Amniotic epithelial cell (primary cell): ENCODE results near the gene CCDC148.
A peak's percentile ranks its signal among the peaks of the same experiment; 100 is the strongest.
"Not testable (repeated sequence)": the region's sequence is repeated elsewhere in the genome, so short reads cannot be mapped to it uniquely, and the experiment has no call there.

Source experiments
- DNase-seq: peaks from one replicate; pipeline ENCODE4 v3.0.0-alpha.2; 2010; ENCODE audit warnings: low read depth

Gene CCDC148

DNA sequence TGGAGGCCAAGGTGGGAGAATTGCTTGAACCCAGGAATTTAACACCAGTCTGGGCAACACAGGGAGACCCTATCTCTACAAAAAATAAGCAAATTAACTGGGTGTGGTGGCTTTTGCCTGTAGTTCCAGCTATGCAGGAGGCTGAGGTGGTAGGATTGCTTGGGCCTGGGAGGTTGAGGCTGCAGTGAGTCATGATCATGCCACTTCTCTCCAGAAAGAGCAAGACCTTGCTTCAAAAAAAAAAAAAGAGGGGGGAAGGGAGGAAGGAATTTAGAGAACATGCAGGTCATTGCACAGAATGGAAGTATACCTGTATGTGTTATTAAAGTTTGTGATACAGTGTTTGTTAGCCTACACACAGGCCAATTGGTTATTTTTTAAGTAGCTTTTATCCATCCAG is 26.0 kb upstream of the CCDC148 start:
- DNase-seq = peak; percentile 47

DNA sequence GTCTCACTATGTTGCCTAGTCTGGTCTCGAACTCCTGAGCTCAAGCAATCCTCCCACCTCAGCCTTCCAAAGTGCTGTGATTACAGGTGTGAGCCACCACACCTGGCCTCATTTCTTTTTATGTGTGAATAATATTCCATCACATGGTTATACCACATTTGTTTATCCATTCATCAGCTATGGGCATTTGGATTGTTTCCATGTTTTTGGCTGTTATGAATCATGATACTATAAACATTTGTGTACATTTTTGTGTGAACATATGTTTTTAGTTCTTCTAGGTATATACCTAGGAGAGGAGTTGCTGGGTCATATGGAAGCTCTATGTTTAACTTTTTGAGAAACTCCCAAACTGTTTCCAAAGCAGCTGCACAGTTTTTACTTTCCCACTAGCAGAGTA is 24.6 kb upstream of the CCDC148 start:
- DNase-seq = no peak

DNA sequence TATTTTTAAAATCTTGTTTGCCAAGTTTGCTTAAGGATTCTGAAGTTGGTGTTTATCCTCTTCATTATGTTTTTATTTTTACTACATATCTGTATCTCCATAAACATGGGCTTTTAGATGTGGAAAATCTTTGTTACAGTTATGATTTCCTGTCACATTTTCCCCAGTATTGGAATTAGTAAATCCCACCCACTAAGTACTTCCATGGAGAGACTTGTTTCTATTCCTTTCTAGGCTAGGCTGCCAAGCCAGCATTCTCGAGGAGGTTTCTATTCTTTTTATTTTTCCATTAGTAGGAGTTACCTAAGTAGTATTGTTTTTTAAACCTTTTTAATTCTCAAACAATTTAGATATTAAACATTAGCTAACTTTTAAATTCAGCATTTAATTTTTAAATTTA is 22.3 kb upstream of the CCDC148 start:
- no peak for DNase-seq

DNA sequence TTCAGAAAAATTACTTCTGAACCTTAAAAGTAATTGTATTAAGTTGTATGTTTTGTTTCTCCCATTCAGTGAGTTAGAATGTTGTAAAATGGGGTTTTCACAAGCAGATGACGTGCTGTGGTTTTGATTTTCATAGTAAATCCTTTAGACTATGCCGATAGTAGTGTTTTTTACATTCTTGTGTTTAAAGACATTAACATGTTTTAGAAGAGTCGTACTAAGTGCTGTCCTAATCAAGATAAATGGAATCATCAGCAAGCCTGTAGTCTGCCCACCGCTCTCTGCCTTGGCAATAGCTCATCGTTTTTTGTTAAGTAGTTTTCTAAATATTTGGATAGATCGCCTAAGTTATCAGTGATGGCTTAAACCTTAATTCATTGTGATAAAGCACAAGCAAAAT is 21.7 kb upstream of the CCDC148 start:
- no peak for DNase-seq

DNA sequence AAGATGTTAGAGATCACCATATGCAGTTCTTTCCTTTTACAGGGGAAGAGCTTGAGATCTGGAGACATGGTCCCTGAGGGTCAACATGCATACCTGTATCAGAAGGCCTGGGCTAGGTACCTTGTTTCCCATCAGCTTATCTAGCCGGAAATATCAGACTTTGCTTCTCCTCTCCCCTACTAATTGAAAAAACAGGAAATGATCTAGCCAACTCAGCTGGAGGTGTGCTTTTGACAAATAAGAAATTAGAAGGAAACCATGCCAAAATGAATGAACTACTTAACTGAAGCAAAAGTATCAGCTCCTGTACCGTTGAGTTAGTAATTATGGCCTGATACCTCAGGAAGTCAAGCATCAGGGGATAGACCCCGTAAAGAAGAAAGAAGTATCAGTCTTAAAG is 20.6 kb upstream of the CCDC148 start:
- no peak for DNase-seq

DNA sequence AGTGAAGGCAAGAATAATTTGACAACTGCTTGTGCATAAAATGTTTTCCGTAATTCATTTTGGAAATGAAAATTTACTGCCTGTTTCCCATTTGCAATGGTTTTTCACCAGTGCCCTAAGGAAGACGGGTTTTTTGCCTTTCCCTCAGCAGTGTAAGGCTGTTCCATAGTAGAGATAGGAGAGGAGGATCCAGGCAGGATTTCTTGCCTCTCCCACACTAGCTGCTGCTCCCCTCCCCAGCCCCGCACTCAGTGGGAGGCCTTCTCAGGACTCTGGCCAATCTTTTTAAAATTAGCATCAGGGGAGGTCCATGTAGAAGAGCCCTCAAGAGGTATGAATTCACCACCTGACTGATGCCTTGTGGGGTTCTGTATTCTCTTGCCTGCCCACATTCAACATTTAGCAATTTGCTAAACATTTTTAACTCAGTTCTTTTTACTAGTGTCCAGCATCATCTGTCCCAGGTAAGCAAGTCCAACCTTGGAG is 18.0 kb upstream of the CCDC148 start:
- DNase-seq = not testable (repeated sequence)

DNA sequence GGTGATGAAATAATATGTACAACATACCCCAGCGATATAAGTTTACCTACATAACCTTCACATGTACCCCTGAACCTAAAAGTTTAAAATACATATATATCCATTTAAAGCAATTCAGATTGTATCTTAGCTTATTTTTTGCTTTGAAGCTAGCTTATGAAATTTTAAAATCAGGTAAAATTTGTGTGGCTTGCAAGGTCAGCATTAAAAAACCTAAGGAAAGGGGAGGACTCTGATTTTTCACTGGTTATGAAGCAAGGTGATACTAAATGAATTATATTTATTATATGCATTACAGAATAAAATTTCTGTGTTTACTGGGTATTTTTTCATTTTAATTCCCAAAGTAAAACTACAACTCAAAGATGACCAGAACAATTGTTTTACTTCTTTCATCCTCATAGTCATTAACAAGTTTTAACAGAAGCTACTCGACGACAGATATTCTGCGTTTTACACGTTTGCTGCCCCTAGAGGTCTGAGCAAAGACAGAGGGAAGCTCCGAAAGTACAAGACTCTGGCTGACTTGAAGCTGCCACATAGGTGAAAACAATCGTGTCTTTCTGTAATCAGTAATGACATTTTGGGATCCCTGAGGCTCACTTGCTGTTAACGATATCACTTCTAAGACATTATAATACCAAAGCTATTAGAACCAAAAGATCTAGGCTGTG is 17.3 kb upstream of the CCDC148 start:
- no peak for DNase-seq

DNA sequence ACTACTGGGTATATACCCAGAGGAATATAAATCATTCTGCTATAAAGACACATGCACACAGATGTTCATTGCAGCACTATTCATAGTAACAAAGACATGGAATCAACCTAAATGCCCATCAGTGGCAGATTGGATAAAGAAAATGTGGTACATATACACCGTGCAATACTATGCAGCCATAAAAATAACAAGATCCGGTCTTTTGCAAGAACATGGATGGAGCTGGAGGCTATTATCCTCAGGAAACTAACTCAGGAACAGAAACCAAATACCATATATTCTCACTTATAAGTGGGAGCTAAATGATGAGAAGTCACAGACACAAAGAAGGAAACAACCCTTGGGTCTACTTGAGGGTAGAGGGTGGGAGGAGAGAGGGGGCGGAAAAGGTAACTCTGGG is 16.7 kb upstream of the CCDC148 start:
- not testable (repeated sequence) for DNase-seq

DNA sequence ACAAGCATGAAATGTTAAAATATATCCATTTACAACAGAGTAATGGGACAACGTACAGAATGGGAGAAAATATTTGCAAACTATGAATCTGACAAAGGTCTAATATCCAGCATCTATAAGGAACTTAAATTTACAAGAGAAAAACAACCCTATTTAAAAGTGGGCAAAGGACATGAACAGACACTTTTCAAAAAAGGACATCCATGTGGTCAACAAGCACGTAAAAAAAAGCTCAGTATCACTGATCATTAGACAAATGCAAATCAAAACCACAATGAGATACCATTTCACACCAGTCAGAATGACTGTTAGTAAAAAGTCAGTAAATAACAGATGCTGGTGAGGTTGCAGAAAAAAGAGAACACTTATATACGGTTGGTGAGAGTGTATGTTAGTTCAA is 16.3 kb upstream of the CCDC148 start:
- not testable (repeated sequence) for DNase-seq

DNA sequence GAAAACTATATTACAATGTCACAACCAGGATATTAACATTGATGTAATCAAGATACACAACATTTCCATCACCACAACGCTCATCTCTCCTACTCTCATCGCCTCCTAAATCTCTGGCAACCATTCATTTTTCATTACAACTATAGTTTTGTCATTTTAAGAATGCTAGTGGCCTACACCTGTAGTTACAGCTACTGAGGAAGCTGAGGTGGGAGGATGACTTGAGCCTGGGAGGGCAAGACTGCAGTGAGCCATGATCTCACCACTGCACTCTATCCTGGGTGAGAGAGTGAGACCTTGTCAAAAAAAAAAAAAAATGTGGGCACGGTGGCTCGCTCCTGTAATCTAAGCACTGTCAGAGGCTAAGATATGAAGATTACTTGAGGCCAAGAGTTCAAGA is 10.7 kb upstream of the CCDC148 start:
- no peak for DNase-seq

DNA sequence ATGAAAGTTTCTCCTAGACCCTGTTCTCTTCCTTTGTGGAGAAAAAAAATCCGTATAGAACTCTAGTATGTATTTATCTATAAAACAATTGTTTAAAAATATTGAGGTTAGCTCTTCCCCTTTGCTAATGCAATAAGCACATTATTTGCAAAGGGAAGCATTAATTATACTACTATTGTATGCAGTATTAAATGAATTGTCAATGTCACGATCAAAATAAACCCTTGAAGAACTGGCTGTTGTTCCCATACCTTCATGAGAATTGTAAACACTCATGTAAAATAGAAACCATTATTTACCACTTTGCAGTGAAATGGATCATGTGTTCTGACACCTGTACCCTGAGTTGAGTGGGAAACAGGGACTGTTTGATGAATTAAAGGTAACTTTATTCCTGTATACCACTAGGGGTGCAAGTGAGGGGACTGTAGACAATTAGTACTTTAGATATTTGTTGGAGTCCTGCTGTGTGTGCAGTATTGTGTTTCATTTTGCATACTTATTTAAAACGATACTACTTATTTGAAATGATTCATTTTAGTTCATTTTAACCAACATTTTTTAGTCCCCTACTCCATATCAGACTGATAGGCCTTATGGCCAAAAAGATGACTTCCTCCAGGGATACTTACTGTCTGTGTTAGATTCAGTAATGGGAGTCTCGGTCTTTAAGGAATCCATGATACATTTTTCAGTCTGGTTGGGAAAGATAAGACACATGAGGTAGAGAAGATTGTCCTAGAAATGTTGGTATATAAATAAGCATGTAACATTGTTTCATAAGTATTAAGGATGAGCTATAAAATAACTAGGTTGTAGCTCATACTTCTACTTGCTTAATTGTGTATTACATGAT is 8.1 kb upstream of the CCDC148 start:
- peak; percentile 69 for DNase-seq

DNA sequence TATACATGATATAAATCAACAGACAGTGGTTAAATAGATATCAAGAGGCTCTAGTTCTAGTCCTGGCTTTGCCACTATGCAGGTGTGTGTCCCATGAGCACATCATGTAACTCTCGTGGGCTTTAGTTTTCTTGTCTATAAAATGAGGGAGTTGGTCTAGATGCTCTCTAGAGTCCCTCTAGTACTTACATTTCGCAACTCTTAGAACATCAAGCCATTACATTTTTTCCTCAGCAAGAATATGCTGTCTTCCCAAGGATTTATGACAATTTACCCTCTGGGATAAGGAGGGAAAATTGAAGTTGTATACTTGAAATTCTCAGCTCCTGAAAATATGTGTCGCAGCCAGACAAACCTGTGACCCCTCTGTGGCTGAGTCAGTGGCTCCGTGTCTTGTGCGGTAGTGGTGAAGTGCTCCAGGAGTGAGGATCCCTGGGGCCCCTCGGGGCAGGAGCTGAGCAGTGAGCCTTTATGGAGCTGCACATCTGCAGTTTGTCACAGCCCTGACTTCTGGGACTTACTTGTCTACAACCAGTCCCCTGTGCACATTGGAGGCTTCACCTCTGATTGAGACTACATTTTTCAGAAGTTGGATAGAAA is 7.0 kb upstream of the CCDC148 start:
- DNase-seq = peak; percentile 57

DNA sequence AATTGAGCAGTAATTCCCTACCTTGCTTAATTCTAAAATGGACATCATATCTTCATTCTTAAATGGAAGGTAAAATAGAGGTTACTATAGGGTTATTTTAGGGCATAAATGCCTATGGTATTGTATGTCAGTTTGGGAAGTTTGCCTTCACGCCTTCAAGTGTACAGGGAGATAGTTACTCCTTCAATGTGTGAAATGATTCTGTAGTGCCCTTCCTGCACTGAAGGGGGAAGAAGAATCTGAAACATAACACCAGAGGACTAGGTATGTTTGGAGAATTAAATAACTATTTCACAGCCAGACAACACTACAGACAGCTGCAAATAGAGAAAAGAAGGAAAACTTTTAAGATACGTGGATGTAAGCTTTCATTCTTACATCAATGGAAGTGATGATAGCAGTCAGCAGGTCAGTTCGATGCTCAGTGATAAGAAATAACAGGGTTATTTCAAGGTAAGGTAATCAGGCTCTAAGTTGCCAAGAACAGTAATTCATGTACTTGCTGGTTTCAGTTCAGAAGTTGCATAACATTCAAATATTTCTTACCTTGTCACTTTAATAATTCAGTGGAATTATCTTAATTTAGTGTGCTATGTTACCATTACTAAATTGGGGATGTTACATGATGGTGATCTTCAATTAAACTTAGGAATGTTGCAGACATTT is 4.2 kb upstream of the CCDC148 start:
- DNase-seq = no peak

DNA sequence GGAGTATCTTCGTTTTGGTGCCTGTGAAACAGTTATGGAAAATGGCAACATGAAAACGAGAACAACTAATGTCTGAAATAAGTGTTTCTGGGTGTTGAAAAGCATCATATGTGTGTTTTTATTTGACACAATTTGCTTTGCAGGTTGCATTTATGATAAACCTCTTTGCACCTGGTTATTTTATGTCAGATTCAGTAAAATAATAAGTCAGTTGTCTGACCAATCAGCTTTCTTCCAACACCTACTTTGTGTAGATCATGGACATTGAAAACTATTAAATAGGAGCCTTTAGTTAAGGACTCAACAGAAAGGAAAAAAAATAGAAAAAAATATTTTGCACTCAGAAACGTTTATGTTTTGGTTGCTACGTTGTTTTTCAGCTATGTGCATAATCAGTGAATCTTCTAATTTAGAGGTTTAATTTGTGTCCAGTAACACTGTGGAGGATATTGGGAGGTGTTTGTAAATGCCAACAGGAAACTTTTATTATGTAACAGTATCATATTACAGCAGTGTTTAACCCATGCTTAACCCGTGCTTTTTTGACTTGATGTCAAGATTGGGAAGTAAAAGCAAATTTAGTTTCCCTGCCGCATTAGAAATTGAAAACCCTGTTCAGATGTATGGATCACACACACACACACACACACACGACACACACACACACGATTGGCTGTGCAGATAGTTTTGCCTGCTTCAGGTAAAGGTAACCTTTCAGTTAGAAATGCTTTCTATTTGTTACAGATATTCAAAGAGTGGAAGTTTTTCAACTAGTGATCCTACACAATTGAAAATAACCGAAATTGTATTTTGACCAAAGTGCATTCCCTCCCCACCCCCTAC is 2.8 kb upstream of the CCDC148 start:
- no peak for DNase-seq

DNA sequence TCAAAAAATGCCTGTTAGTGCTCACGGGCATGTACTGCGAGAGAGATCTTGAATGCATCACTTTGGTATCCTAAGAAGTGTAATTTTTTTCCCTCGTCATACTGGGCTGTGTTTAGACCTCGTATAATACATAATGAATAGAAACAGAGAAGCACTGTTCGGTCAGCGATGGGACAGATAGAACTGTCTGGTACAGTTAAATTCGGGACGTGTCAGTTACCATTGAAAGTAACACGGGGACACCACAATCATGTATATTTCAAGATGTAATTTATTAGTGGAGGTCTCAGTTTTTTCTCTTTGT is 2.0 kb upstream of the CCDC148 start:
- no peak for DNase-seq

DNA sequence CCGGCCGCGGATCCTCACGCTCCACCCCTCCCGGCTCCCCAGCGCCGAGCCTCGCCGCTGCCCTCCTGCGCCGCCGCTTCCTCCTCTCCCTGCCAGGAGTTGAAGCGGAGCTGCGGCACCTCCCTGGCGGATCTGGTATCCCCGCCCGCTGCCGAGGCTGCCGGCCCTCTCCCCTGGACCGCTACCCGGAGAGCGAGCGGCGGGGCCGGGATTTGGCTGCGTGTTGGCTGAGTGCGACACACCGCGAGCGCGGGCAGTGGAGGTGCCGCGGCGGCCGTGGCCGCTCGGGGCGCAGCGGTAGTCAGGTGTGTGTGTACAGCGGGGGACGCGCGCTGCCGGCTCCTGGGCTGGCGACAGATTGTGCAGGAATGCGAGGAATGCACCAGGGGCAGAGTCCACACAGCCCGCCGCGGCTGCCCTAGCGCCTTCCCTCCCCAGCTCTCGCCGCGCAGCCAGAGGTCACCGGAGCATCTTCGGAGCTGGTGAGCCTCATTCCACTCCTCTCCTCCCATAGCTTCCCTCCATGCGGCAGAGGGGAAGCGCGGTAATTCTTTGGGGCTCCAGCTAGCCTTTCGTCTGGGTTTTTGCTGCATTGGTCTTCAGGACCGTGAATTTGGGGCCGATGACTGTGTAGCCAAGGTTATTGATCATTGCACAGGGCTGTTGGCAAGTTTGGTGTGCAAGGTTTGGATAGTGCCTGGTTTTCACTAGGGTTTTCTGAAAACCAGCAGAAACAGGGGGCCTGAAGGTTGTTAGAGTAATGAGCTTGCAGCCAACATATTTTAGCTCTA is 1.5 kb upstream of the CCDC148 start:
- DNase-seq = peak; percentile 39

DNA sequence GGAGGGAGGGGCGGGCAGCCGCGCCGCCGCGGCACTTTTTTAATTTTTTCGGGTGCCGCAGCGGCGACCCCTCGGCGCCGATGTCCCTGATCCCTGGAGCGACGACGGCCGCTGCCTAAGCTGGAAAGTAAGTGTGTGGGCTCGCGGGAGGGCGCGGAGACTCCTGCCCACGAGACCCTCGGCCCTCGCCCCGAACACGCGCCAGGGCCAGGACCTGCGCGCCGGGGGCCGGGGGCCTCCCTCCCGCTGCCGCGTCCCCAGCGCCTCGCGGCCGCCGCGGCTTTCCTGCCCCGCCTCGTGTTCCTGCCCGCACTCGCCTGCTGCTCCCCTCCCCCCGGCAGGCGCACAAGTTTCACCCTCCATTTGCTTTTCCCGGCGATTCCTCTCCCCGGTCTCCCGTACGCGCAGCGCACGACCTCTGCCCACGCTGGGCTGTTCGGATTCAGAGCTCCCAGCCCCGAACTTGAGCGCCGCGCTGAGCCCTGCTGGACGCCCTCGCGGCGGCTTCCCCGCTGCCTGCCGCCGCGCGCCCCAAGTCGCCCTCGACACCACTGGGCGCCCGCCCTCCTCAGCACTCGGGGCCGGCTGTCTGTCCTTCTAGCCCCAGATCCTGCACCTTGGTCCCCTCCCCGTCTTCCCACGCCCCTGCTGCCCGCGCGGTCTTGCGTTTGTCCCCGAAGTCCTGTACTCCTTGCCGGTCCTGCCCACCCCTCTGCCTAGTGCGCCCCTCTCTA is 706 bp upstream of the CCDC148 start:
- peak; percentile 65 for DNase-seq

DNA sequence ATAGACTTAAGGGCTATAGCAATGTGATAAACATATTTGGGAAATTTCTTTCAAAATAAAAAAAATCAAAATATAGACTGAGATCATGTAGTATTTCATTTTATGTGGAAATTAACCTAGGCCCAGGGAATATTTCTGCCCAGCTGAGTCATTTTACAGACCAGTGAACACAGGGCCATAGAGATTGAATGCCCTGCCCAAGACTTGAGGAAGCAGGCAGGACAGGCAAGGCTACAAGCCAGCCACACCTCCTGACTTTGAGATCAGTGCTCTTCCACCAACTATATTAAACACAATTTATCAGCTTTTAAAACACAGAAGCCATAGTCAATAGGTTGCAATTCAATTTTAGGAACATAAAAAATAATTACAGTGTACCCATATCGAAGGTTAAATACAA is 12.9 kb downstream of the CCDC148 start:
- DNase-seq = no peak

DNA sequence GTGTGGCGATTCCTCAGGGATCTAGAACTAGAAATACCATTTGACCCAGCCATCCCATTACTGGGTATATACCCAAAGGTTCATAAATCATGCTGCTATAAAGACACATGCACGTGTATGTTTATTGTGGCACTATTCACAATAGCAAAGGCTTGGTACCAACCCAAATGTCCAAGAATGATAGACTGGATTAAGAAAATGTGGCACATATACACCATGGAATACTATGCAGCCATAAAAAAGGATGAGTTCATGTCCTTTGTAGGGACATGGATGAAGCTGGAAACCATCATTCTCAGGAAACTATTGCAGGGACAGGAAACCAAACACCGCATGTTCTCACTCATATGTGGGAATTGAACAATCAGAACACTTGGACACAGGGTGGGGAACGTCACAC is 17.5 kb downstream of the CCDC148 start:
- DNase-seq = not testable (repeated sequence)

DNA sequence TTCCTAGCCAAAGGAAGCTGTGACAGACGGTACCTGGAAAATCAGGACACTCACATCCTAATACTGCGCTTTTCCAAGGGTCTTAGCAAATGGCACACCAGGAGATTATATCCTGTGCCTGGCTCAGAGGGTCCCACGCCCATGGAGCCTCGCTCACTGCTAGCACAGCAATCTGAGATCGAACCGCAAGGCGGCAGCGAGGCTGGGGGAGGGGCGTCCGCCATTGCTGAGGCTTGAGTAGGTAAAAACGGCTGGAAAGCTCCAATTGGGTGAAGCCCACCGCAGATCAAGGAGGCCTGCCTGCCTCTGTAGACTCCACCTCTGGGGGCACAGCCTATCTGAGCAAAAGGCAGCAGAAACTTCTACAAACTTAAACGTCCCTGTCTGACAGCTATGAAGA is 22.8 kb downstream of the CCDC148 start:
- DNase-seq = not testable (repeated sequence)
